ENCODE data around the gene HYAL2.
A peak's percentile ranks its signal among the peaks of the same experiment; 100 is the strongest.

HYAL2 gene

DNA sequence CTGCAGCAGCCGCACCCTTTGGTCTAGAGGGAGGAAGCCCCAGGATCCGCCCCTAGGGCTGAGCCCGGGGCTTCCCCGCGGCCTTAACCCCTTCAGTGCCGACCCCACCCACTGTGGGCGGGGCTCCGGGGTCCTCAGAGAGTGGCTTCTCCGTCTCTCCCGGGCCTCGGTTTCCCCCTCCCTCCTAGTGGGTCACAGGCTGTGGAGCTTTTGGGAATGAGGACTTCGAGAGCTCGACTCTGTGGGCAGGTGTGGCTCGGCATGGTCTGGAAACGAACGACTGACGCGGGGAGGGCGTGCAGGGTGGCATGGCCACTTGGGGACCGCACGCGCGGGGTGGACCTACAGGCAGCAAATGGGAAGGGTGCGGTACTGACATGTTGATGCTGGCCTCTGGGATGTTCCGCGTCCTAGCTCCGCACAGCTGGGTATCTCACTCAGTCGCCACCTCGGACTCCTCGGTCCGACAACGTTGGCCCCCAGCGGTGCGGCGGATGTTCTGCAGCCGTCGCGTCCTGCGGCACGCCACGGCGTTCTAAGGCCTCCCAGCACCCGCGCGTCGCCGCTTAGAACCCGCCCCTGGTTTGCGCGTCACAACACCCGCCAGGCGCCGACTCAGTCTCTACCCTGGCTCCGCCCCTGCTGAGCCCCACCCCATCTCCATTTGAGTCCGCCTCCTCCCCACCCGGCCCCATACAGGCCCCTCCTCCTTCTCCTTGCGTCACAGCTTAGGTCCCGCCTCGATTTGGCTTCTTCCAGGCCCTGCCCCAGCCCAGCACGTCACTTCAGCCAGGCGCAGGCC, 23.5 kb downstream of the HYAL2 start, which contains the start of the genes HYAL3 and NAA80 (continued):
- TF ChIP-seq ZNF274 (IDR thresholded peaks at IDR 0.05; ENCODE audit: low read length) (no peak), ZNF274 (tag by site-specific recombination; IDR thresholded peaks at IDR 0.05; ENCODE audit: borderline replicate concordance) (no peak), ZNF391 (tag by site-specific recombination; IDR thresholded peaks at IDR 0.05; ENCODE audit: borderline replicate concordance, low read depth) (peak; percentile 80; the same call in 1 of the 2 replicates), ZBTB48 (tag by site-specific recombination; IDR thresholded peaks at IDR 0.05) (0 out of 2 replicates have a peak, but pooled peaks have one; percentile 60), ZNF677 (tag by site-specific recombination; IDR thresholded peaks at IDR 0.05) (no peak), ZNF76 (tag by site-specific recombination; IDR thresholded peaks at IDR 0.05; ENCODE audit: borderline replicate concordance, low read depth) (peak; percentile 57; the same call in 1 of the 2 replicates), ZNF544 (tag by site-specific recombination; IDR thresholded peaks at IDR 0.05) (no peak), ZNF501 (tag by site-specific recombination; IDR thresholded peaks at IDR 0.05) (peak; percentile 87), ZNF561 (tag by site-specific recombination; IDR thresholded peaks at IDR 0.05; ENCODE audit: borderline replicate concordance) (peak; percentile 66; the same call in 1 of the 2 replicates), BCL11B (tag by site-specific recombination; IDR thresholded peaks at IDR 0.05; ENCODE audit: low read depth) (no peak), ZFHX2 (tag by site-specific recombination; conservative IDR thresholded peaks at IDR 0.05) (0 out of 2 replicates have a peak, but pooled peaks have one; percentile 8), ZNF214 (tag by site-specific recombination; IDR thresholded peaks at IDR 0.05; ENCODE audit: borderline replicate concordance) (no peak), KLF1 (tag by site-specific recombination; IDR thresholded peaks at IDR 0.05) (peak; percentile 92), GLIS2 (tag by site-specific recombination; IDR thresholded peaks at IDR 0.05) (peak; percentile 98), ZSCAN30 (tag by site-specific recombination; IDR thresholded peaks at IDR 0.05) (no peak; the same call in 1 of the 2 replicates), ZNF248 (tag by site-specific recombination; IDR thresholded peaks at IDR 0.05) (no peak), WT1 (tag by site-specific recombination; IDR thresholded peaks at IDR 0.05) (no peak), ZNF426 (tag by site-specific recombination; IDR thresholded peaks at IDR 0.05) (no peak), ZNF610 (tag by site-specific recombination; IDR thresholded peaks at IDR 0.05; ENCODE audit: borderline replicate concordance) (0 out of 2 replicates have a peak, but pooled peaks have one; percentile 26), ZNF10 (tag by site-specific recombination; IDR thresholded peaks at IDR 0.05) (no peak), FEZF1 (tag by site-specific recombination; IDR thresholded peaks at IDR 0.05) (0 out of 2 replicates have a peak, but pooled peaks have one; percentile 38), ZEB2 (tag by site-specific recombination; IDR thresholded peaks at IDR 0.05) (0 out of 2 replicates have a peak, but pooled peaks have one; percentile 33), GLIS1 (tag by site-specific recombination; IDR thresholded peaks at IDR 0.05) (peak; percentile 86), ZNF830 (tag by site-specific recombination; IDR thresholded peaks at IDR 0.05; ENCODE audit: low read depth) (no peak), ZBTB8A (tag by site-specific recombination; IDR thresholded peaks at IDR 0.05) (no peak; the same call in 1 of the 2 replicates), KLF8 (tag by site-specific recombination; IDR thresholded peaks at IDR 0.05) (peak; percentile 59; the same call in 1 of the 2 replicates), HOXA7 (CRISPR knock-in tag; IDR thresholded peaks at IDR 0.05; ENCODE audit: borderline replicate concordance) (no peak), KLF10 (tag by site-specific recombination; IDR thresholded peaks at IDR 0.05) (peak; percentile 85), YY2 (tag by site-specific recombination; IDR thresholded peaks at IDR 0.05) (no peak)
- TF ChIP-seq, protein P1, sequence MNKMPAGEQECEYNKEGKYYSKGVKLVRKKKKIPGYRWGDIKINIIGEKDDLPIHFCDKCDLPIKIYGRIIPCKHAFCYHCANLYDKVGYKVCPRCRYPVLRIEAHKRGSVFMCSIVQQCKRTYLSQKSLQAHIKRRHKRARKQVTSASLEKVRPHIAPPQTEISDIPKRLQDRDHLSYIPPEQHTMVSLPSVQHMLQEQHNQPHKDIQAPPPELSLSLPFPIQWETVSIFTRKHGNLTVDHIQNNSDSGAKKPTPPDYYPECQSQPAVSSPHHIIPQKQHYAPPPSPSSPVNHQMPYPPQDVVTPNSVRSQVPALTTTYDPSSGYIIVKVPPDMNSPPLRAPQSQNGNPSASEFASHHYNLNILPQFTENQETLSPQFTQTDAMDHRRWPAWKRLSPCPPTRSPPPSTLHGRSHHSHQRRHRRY (tag by site-specific recombination; IDR thresholded peaks at IDR 0.05), result no peak
- TF ChIP-seq, protein P2, sequence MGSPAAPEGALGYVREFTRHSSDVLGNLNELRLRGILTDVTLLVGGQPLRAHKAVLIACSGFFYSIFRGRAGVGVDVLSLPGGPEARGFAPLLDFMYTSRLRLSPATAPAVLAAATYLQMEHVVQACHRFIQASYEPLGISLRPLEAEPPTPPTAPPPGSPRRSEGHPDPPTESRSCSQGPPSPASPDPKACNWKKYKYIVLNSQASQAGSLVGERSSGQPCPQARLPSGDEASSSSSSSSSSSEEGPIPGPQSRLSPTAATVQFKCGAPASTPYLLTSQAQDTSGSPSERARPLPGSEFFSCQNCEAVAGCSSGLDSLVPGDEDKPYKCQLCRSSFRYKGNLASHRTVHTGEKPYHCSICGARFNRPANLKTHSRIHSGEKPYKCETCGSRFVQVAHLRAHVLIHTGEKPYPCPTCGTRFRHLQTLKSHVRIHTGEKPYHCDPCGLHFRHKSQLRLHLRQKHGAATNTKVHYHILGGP (tag by site-specific recombination; IDR thresholded peaks at IDR 0.05), result no peak
- TF ChIP-seq, protein P3, sequence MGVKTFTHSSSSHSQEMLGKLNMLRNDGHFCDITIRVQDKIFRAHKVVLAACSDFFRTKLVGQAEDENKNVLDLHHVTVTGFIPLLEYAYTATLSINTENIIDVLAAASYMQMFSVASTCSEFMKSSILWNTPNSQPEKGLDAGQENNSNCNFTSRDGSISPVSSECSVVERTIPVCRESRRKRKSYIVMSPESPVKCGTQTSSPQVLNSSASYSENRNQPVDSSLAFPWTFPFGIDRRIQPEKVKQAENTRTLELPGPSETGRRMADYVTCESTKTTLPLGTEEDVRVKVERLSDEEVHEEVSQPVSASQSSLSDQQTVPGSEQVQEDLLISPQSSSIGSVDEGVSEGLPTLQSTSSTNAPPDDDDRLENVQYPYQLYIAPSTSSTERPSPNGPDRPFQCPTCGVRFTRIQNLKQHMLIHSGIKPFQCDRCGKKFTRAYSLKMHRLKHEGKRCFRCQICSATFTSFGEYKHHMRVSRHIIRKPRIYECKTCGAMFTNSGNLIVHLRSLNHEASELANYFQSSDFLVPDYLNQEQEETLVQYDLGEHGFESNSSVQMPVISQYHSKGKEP (tag by site-specific recombination; IDR thresholded peaks at IDR 0.05), result no peak
- TF ChIP-seq, protein P4, sequence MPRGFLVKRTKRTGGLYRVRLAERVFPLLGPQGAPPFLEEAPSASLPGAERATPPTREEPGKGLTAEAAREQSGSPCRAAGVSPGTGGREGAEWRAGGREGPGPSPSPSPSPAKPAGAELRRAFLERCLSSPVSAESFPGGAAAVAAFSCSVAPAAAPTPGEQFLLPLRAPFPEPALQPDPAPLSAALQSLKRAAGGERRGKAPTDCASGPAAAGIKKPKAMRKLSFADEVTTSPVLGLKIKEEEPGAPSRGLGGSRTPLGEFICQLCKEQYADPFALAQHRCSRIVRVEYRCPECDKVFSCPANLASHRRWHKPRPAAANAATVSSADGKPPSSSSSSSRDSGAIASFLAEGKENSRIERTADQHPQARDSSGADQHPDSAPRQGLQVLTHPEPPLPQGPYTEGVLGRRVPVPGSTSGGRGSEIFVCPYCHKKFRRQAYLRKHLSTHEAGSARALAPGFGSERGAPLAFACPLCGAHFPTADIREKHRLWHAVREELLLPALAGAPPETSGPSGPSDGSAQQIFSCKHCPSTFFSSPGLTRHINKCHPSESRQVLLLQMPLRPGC (tag by site-specific recombination; IDR thresholded peaks at IDR 0.05), result 0 out of 2 replicates have a peak, but pooled peaks have one; percentile 40
- TF ChIP-seq, protein P5, sequence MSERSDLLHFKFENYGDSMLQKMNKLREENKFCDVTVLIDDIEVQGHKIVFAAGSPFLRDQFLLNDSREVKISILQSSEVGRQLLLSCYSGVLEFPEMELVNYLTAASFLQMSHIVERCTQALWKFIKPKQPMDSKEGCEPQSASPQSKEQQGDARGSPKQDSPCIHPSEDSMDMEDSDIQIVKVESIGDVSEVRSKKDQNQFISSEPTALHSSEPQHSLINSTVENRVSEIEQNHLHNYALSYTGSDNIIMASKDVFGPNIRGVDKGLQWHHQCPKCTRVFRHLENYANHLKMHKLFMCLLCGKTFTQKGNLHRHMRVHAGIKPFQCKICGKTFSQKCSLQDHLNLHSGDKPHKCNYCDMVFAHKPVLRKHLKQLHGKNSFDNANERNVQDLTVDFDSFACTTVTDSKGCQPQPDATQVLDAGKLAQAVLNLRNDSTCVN (tag by site-specific recombination; optimal IDR thresholded peaks at IDR 0.05), result peak; percentile 85
